HepG2 (cell line): ENCODE data around the gene COX6A2. TPM values are rescaled to one million over a fixed set of nuclear protein-coding genes. Genes with fewer than 3 reads are reported as not detected.
A peak's percentile ranks its signal among the peaks of the same experiment; 100 is the strongest.

ENCODE experiments used
- ATF2 ChIP-seq: sonication (generic); formaldehyde crosslinking; IDR thresholded peaks from 2 replicates; pipeline ENCODE4 v1.4.0; 2020; ENCODE audit warnings: missing genetic modification reagents
- CHD2 ChIP-seq: IDR thresholded peaks from 2 replicates; pipeline ENCODE4 v1.6.1; 2011; ENCODE audit warnings: low read depth, low read length, improper control_type of control experiment
- ETV6 ChIP-seq: sonication (generic); formaldehyde crosslinking; conservative IDR thresholded peaks from 2 replicates; pipeline ENCODE4 v1.4.0; 2020; ENCODE audit warnings: missing genetic modification reagents
- HOXA9 ChIP-seq: sonication (generic); formaldehyde crosslinking; IDR thresholded peaks from 2 replicates; pipeline ENCODE4 v1.8.1; 2022; ENCODE audit warnings: missing genetic modification reagents, mild to moderate bottlenecking, moderate library complexity, borderline replicate concordance
- PRPF4 ChIP-seq: fragments of 200-400 bp; formaldehyde crosslinking; IDR thresholded peaks from 2 replicates; pipeline ENCODE4 v1.6.1; 2016; ENCODE audit warnings: low read length, low read depth; ENCODE audit not compliant: poor library complexity, severe bottlenecking
- SRSF1 ChIP-seq: fragments of 200-400 bp; formaldehyde crosslinking; optimal IDR thresholded peaks from 2 replicates; pipeline ENCODE3; 2017; ENCODE audit warnings: mild to moderate bottlenecking, low read depth, low read length, moderate library complexity
- TBX2 ChIP-seq: sonication (generic); formaldehyde crosslinking; IDR thresholded peaks from 2 replicates; pipeline ENCODE4 v1.5.0; 2020; ENCODE audit warnings: missing genetic modification reagents, mild to moderate bottlenecking, borderline replicate concordance
- ZFYVE20 ChIP-seq: sonication (generic); formaldehyde crosslinking; IDR thresholded peaks from 2 replicates; pipeline ENCODE4 v1.8.0; 2023; ENCODE audit warnings: low read depth, mild to moderate bottlenecking, moderate library complexity, missing genetic modification reagents, borderline replicate concordance
- ZNF337 ChIP-seq: sonication (generic); formaldehyde crosslinking; IDR thresholded peaks from 2 replicates; pipeline ENCODE4 v1.5.1; 2020; ENCODE audit warnings: missing genetic modification reagents, low read depth, mild to moderate bottlenecking, borderline replicate concordance
- ZNF431 ChIP-seq: sonication (generic); formaldehyde crosslinking; IDR thresholded peaks from 2 replicates; pipeline ENCODE4 v1.9.0; 2022; ENCODE audit warnings: missing genetic modification reagents, low read depth, mild to moderate bottlenecking, borderline replicate concordance
- ZNF549 ChIP-seq: sonication (generic); formaldehyde crosslinking; IDR thresholded peaks from 2 replicates; pipeline ENCODE4 v1.5.0; 2020; ENCODE audit warnings: missing genetic modification reagents
- ZNF563 ChIP-seq: sonication (generic); formaldehyde crosslinking; IDR thresholded peaks from 2 replicates; pipeline ENCODE4 v1.8.0; 2022; ENCODE audit warnings: mild to moderate bottlenecking, moderate library complexity, missing genetic modification reagents
- ZNF598 ChIP-seq: sonication (generic); formaldehyde crosslinking; IDR thresholded peaks from 2 replicates; pipeline ENCODE4 v1.5.1; 2020; ENCODE audit warnings: mild to moderate bottlenecking, missing genetic modification reagents, borderline replicate concordance
- ZNF773 ChIP-seq: sonication (generic); formaldehyde crosslinking; IDR thresholded peaks from 2 replicates; pipeline ENCODE4 v1.4.0; 2020; ENCODE audit warnings: missing genetic modification reagents, borderline replicate concordance
- ZNF883 ChIP-seq: sonication (generic); formaldehyde crosslinking; IDR thresholded peaks from 2 replicates; pipeline ENCODE4 v1.5.1; 2020; ENCODE audit warnings: mild to moderate bottlenecking, missing genetic modification reagents; ENCODE audit errors: not compliant biosample characterization
- polyA plus RNA-seq, 8 experiments: library from polyadenylated mRNA; depleted of rRNA in 3 of 8; stranded (reverse) in 7 of 8; unstranded in 1 of 8; fragments of >200 nt; fragmentation: Illumina TruSeq in 4 of 8; extraction: Trizol in 4 of 8; gene quantifications; 2 replicates each; pipeline versions ENCODE4 v1.2.1 to v1.2.3, GENCODE V29; 2011 to 2016; ENCODE audit warnings: low read depth in 4 of 8, missing spikeins in 1 of 8, mixed read lengths in 1 of 8; ENCODE audit not compliant: insufficient read depth in 1 of 8
- total RNA-seq, 5 experiments: library from RNA; depleted of rRNA; stranded (reverse); fragments of >200 nt; fragmentation: Illumina TruSeq; extraction: Trizol; gene quantifications; 2 replicates each; pipeline ENCODE4 v1.2.3, GENCODE V29; 2016; ENCODE audit warnings: low read depth in 1 of 5
- TF ChIP-seq, protein P1 (sequence below): sonication (generic); formaldehyde crosslinking; IDR thresholded peaks from 2 replicates; pipeline ENCODE4 v1.4.0; 2020; ENCODE audit warnings: missing genetic modification reagents, borderline replicate concordance
- TF ChIP-seq, protein P2 (sequence below): sonication (generic); formaldehyde crosslinking; IDR thresholded peaks from 2 replicates; pipeline ENCODE4 v1.5.1; 2020; ENCODE audit warnings: missing genetic modification reagents, mild to moderate bottlenecking, borderline replicate concordance
- TF ChIP-seq, protein P3 (sequence below): sonication (generic); formaldehyde crosslinking; IDR thresholded peaks from 2 replicates; pipeline ENCODE4 v1.4.0; 2020; ENCODE audit warnings: missing genetic modification reagents
- TF ChIP-seq, protein P4 (sequence below): sonication (generic); formaldehyde crosslinking; IDR thresholded peaks from 2 replicates; pipeline ENCODE4 v1.4.0; 2020; ENCODE audit warnings: missing genetic modification reagents
- TF ChIP-seq, protein P5 (sequence below): fragments of 450-650 bp; IDR thresholded peaks from 2 replicates; pipeline ENCODE4 v1.6.1; 2016

COX6A2 gene
- total and polyA plus RNA-seq, 2 of the 13 experiments (the other 11 are each of a cell fraction or from before 2014, with no cell fraction given) = not detected

DNA sequence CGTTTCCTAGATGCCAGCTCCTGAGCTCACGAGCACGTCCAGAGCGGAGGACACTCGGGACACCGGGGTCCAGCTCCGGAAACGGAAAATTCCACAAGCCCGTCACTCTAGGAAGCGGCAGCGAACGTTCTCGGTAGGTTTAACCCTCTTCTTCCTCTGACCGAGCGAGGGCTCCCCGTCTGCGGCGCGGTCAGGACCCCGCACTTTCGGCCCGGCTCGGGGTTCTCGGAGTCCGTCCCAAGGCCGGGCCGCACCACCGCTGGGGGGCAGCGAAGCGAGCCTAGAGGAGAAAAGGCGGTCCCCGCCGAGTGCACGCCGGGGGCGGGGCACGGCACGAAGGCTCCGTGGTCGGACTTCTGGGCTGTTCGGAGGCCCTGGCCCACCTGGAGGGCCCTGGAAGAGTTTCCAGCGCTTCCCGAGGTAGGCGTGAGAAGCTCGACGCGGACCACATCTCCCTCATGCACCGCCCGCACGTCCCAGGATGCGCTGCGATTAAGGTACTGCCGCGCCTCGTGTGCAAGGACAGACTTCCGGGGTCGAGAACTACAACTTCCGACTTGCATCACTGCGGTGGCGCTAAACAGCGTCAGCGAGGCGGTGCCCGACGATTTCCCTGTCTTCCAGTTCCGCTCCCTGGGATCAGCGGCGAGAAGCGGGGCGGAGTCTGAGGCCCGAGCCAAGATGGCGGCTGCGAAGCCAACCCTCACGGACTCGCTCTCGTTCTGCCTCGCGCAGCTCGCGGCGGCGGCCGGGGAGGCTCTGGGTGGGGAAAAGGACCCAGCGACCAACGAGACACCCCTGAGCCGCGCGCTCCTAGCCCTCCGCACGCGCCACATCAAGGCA is 30.9 kb upstream of the COX6A2 start, which contains the start of gene ARMC5 (continued):
- TF ChIP-seq, protein P1, sequence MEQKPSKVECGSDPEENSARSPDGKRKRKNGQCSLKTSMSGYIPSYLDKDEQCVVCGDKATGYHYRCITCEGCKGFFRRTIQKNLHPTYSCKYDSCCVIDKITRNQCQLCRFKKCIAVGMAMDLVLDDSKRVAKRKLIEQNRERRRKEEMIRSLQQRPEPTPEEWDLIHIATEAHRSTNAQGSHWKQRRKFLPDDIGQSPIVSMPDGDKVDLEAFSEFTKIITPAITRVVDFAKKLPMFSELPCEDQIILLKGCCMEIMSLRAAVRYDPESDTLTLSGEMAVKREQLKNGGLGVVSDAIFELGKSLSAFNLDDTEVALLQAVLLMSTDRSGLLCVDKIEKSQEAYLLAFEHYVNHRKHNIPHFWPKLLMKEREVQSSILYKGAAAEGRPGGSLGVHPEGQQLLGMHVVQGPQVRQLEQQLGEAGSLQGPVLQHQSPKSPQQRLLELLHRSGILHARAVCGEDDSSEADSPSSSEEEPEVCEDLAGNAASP (CRISPR knock-in tag) = peak; percentile 73
- TF ChIP-seq, protein P2, sequence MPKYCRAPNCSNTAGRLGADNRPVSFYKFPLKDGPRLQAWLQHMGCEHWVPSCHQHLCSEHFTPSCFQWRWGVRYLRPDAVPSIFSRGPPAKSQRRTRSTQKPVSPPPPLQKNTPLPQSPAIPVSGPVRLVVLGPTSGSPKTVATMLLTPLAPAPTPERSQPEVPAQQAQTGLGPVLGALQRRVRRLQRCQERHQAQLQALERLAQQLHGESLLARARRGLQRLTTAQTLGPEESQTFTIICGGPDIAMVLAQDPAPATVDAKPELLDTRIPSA = no peak
- TF ChIP-seq PRPF4 (no peak), CHD2 (peak; percentile 59; the same call in 1 of the 2 replicates), ATF2 (peak; percentile 89), HOXA9 (CRISPR knock-in tag) (no peak), ZFYVE20 (CRISPR knock-in tag) (peak; percentile 67; the same call in 1 of the 2 replicates), ZNF883 (peak; percentile 79), ZNF549 (CRISPR knock-in tag) (0 out of 2 replicates have a peak, but pooled peaks have one; percentile 22), ETV6 (peak; percentile 37), ZNF337 (CRISPR knock-in tag) (peak; percentile 80; the same call in 1 of the 2 replicates), ZNF563 (CRISPR knock-in tag) (peak; percentile 65; the same call in 1 of the 2 replicates), SRSF1 (peak; percentile 82), TBX2 (CRISPR knock-in tag) (peak; percentile 90), ZNF431 (peak; percentile 92), ZNF773 (peak; percentile 95), ZNF598 (CRISPR knock-in tag) (peak; percentile 66)
- TF ChIP-seq, protein P3, sequence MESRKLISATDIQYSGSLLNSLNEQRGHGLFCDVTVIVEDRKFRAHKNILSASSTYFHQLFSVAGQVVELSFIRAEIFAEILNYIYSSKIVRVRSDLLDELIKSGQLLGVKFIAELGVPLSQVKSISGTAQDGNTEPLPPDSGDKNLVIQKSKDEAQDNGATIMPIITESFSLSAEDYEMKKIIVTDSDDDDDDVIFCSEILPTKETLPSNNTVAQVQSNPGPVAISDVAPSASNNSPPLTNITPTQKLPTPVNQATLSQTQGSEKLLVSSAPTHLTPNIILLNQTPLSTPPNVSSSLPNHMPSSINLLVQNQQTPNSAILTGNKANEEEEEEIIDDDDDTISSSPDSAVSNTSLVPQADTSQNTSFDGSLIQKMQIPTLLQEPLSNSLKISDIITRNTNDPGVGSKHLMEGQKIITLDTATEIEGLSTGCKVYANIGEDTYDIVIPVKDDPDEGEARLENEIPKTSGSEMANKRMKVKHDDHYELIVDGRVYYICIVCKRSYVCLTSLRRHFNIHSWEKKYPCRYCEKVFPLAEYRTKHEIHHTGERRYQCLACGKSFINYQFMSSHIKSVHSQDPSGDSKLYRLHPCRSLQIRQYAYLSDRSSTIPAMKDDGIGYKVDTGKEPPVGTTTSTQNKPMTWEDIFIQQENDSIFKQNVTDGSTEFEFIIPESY (CRISPR knock-in tag) = peak; percentile 45; the same call in 1 of the 2 replicates
- TF ChIP-seq, protein P4, sequence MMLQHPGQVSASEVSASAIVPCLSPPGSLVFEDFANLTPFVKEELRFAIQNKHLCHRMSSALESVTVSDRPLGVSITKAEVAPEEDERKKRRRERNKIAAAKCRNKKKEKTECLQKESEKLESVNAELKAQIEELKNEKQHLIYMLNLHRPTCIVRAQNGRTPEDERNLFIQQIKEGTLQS = peak; percentile 91
- TF ChIP-seq, protein P5, sequence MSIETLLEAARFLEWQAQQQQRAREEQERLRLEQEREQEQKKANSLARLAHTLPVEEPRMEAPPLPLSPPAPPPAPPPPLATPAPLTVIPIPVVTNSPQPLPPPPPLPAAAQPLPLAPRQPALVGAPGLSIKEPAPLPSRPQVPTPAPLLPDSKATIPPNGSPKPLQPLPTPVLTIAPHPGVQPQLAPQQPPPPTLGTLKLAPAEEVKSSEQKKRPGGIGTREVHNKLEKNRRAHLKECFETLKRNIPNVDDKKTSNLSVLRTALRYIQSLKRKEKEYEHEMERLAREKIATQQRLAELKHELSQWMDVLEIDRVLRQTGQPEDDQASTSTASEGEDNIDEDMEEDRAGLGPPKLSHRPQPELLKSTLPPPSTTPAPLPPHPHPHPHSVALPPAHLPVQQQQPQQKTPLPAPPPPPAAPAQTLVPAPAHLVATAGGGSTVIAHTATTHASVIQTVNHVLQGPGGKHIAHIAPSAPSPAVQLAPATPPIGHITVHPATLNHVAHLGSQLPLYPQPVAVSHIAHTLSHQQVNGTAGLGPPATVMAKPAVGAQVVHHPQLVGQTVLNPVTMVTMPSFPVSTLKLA = peak; percentile 53; the same call in 1 of the 2 replicates
